CD4-positive, alpha-beta T cell treated with Interleukin-6 for 4 hours (primary cell): ENCODE results near the gene OR9G1.
"Not testable (repeated sequence)": the region's sequence is repeated elsewhere in the genome, so short reads cannot be mapped to it uniquely, and the experiment has no call there.

Experiments used
- DNase-seq: peaks from one replicate; pipeline ENCODE4 v3.0.0-alpha.2; 2020; ENCODE audit warnings: mixed read lengths

OR9G1 gene, protein sequence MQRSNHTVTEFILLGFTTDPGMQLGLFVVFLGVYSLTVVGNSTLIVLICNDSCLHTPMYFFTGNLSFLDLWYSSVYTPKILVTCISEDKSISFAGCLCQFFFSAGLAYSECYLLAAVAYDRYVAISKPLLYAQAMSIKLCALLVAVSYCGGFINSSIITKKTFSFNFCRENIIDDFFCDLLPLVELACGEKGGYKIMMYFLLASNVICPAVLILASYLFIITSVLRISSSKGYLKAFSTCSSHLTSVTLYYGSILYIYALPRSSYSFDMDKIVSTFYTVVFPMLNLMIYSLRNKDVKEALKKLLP

GRCh38 chr11:56698795-56699194 lies at the start of gene OR9G1:
TSS of gene OR9G1 (plus strand) at chr11:56699095. CDS start at chr11:56700388, 1,293 bp downstream.
- no peak for DNase-seq

DNA sequence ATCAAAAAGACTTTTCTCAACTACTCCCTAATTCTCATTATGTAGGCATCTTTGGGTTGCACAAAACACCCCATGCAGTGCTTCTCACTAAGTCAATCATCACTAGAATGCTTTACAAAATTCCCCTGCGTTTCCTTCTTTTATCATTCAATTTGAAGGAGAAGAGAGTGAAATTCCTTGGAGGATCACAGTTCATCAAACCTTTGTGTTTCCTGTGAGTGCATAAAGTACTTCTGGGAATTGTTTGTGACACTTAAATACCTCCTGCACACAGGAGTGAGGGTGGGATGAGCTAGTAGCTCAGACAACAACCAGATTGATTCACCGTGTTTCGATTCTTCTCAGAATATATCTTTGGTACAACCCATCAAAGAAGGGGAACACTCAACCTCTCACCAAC lies 39.1 kb upstream of the OR9G1 start:
- DNase-seq: no peak

GRCh38 chr11:56663386-56663785 lies 35.5 kb upstream of the OR9G1 start, which contains the start of gene OR5AR1:
TSS of gene OR5AR1 (plus strand) at chr11:56663686. CDS start at chr11:56663686, 0 bp downstream.
- no peak for DNase-seq

DNA sequence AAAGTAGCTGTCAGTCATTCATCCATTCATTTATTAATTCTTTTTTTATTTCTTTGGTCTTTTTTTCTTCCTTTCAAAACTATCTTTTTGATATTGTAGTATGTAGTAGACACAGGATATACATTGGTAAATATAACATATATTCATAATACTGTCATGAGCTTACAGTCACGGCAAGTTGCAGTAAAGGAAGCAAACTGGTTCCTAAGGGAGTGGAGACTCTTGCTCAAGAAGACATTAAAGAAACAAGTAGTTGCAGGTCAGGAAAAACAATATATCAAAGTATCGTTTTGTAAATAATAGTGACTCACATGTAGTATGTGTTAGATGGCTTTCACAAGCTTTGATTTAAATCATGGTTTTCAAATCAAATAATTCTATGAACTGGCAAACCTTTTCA lies 27.9 kb upstream of the OR9G1 start:
- no peak for DNase-seq

DNA sequence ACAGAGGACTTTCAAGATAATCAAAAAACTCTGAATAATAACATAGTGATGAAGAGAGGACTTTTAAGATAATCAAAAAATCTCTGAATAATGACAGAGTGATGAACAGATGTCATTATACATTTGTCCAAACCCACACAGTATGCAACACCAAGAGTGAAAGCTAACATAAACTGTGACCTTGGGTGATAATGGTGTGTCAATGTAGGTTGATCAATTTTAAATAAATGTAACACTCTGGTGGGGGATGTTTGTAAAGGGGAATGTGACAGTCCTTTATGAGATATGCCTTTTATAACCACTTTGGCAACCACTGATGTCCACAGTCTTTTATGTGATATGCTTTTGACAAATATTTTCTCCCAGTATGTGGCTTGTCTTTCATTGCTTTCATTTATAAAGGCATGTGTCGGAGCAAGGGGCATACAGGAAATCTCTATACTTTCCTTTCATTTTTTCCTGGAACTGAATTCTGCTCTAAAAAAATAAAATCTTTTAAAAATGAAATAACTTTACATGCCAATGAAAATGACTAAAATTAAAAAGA lies 10.3 kb upstream of the OR9G1 start:
- DNase-seq: no peak

GRCh38 chr11:56691179-56691578 lies 7.7 kb upstream of the OR9G1 start:
- DNase-seq: not testable (repeated sequence)

GRCh38 chr11:56693428-56693827 lies 5.5 kb upstream of the OR9G1 start:
- DNase-seq: no peak

DNA sequence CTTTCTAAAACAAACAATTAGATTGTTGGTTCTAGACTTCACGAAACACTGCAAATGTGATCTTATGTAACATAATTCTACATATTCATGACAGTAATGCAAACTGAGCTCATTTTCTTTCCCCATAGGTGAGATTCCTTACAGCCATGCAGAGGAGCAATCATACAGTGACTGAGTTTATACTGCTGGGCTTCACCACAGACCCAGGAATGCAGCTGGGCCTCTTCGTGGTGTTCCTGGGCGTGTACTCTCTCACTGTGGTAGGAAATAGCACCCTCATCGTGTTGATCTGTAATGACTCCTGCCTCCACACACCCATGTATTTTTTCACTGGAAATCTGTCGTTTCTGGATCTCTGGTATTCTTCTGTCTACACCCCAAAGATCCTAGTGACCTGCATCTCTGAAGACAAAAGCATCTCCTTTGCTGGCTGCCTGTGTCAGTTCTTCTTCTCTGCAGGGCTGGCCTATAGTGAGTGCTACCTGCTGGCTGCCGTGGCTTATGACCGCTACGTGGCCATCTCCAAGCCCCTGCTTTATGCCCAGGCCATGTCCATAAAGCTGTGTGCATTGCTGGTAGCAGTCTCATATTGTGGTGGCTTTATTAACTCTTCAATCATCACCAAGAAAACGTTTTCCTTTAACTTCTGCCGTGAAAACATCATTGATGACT lies 1.5 kb downstream of the OR9G1 start:
- DNase-seq: no peak

DNA sequence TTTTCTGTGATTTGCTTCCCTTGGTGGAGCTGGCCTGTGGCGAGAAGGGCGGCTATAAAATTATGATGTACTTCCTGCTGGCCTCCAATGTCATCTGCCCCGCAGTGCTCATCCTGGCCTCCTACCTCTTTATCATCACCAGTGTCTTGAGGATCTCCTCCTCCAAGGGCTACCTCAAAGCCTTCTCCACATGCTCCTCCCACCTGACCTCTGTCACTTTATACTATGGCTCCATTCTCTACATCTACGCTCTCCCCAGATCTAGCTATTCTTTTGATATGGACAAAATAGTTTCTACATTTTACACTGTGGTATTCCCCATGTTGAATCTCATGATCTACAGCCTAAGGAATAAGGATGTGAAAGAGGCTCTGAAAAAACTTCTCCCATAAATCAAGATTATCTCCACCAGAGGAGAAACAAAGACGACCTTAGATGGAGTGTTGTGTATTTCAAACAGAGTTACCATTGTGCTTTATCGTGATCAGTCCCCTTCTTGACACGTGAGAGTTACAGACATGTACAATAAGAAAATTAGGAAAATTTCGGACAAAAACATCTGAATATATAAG lies 2.1 kb downstream of the OR9G1 start:
- DNase-seq: no peak

- no peak for DNase-seq
These were observed 7.0 kb downstream of the OR9G1 start for GRCh38 chr11:56705784-56706396.

DNA sequence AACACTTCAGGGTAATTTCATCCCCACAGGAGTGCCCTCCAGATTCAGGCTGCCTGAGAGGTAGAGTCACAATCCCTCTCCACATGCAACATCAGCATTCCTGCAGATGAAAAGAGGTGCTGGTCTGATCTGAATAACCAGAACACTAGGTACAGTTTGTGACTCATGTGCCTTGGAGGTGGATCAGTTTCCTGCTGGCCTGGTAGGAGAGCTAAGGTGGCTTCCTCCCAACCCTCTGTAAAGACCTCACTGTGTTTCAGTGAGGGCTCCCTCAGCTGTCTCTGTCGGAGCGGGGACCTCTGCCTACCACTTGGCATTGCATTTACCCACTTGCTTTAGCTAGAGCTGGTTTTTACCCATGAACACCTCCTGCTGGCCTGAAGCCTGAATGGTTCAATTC lies 7.6 kb downstream of the OR9G1 start:
- no peak for DNase-seq

DNA sequence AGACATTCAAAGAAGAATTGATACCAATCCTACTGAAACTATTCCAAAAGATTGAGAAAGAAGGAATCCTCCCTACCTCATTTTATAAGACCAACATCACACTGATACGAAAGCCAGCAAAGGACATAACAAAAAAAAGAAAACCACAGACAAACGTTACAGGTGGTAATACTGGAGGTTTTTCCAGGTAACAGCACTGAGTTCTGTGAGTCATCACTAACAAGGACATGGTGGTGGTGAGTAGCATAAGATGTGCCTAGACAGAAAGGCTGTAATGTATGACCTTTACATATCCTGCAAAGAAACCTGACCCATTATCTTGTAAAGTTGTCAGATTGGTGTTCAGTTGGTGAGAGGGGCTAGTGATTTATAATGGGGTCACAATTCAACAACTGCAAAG lies 15.3 kb downstream of the OR9G1 start:
- no peak for DNase-seq

DNA sequence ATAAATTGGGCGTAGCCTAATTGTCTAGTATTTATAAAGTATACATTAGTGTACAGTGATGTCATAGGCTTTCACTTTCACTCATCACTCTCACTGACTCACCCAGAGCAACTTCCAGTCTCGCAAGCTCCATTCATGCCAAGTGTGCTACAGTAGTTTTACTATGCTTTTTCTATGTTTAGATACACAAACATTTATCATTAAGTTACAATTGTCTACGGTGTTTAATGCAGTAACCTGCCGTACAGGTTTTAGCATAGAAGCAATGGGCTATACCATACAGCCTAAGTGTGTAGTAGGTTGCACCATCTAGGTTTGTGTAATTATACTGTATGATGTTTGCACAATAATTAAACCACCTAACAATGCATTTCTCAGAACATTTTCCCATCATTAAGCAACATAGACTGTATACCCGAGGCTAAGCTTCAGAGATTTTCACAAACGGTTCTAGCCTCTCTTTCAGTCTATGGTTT lies 17.5 kb downstream of the OR9G1 start:
- DNase-seq: no peak

GRCh38 chr11:56720513-56720912 lies 21.6 kb downstream of the OR9G1 start:
- DNase-seq: no peak

GRCh38 chr11:56740107-56740506 lies 41.2 kb downstream of the OR9G1 start:
- DNase-seq: no peak

DNA sequence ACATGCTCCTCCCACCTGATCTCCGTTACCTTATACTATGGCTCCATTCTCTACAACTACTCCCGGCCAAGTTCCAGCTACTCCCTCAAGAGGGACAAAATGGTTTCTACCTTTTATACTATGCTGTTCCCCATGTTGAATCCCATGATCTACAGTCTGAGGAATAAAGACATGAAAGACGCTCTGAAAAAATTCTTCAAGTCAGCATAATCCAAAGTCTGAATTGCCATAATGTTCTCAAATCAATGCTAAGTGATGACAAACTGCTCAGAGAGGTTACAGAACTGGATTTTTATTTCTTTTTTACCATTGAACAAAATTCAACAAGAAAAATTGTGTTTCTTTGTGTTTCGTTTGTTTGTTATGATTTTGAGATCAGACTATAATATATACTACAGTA lies 42.0 kb downstream of the OR9G1 start:
- DNase-seq: no peak

GRCh38 chr11:56748597-56748996 lies 49.7 kb downstream of the OR9G1 start, which contains the start of gene OR9G4:
TSS of gene OR9G4 (minus strand) at chr11:56748697. CDS start at chr11:56743766, 4,931 bp downstream.
- no peak for DNase-seq

- DNase-seq: no peak
These were observed 51.3 kb downstream of the OR9G1 start for GRCh38 chr11:56750190-56750589.

DNA sequence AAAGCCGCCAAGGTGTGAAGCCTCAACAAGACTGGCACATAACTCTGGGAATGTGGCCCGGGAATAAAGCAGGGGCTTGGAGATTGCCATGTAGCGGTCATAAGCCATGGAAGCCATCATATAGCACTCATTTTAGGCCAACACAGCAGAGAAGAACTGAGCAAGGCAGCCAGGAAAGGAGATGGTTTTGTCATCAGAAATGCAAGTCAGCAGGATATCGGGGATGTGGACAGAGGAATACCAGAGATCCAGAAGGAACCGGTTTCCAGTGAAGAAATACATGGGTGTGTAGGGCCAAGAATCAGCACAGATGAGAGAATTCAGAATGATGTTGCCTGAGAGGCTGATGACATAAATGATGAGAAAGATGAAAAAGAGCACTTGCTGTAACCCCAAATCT lies 52.6 kb downstream of the OR9G1 start:
- DNase-seq: no peak
